Fibroblast of villous mesenchyme (primary cell): ENCODE data around the gene GRB10. TPM values are rescaled to one million over a fixed set of nuclear protein-coding genes. Genes with fewer than 3 reads are reported as not detected.

Experiments
- DNase-seq: peaks from one replicate; pipeline ENCODE4 v3.0.0-alpha.2; 2010; ENCODE audit warnings: low read depth
- H3K4me3 ChIP-seq: 2 replicates; pipeline ENCODE4 v1.5.1; 2011; ENCODE audit warnings: low read depth, mild to moderate bottlenecking, low read length
- CTCF ChIP-seq: IDR thresholded peaks from 2 replicates; pipeline ENCODE4 v1.5.1; 2012; ENCODE audit warnings: low read depth, mild to moderate bottlenecking, low read length; ENCODE audit not compliant: insufficient read depth
- total RNA-seq: library from RNA; depleted of rRNA; stranded (reverse); fragments of >200 nt; gene quantifications from 2 replicates; pipeline ENCODE4 v1.2.3, GENCODE V29; 2012

Gene GRB10
- total RNA-seq, 1 donor = 23.3 TPM

GRCh38 chr7:50712252-50713122, 70.2 kb downstream of the GRB10 start:
- no peak overlapping the region for H3K4me3 ChIP-seq
- TF ChIP-seq CTCF = no peak
- no peak for DNase-seq

GRCh38 chr7:50711271-50712175, 71.2 kb downstream of the GRB10 start:
- no peak overlapping the region for H3K4me3 ChIP-seq
- DNase-seq = peak; percentile 22
- TF ChIP-seq CTCF = no peak

GRCh38 chr7:50710441-50711154, 72.1 kb downstream of the GRB10 start:
- no peak for DNase-seq
- TF ChIP-seq CTCF = no peak

GRCh38 chr7:50709151-50709550, 73.5 kb downstream of the GRB10 start:
- H3K4me3 ChIP-seq = no peak overlapping the region
- no peak for TF ChIP-seq CTCF
- no peak for DNase-seq

More at GRCh38 chr7:50710441-50711154, 72.1 kb downstream of the GRB10 start:
- H3K4me3 ChIP-seq = no peak overlapping the region

GRCh38 chr7:50707236-50708006, 75.3 kb downstream of the GRB10 start:
- H3K4me3 ChIP-seq = no peak overlapping the region
- no peak for DNase-seq
- no peak for TF ChIP-seq CTCF

- peak; percentile 27 for DNase-seq
- H3K4me3 ChIP-seq = no peak overlapping the region
- TF ChIP-seq CTCF = no peak
Measured at GRCh38 chr7:50706469-50706937, 76.2 kb downstream of the GRB10 start.
